BJ (cell line): ENCODE results near the gene BCL6. TPM values are rescaled to one million over a fixed set of nuclear protein-coding genes. Genes with fewer than 3 reads are reported as not detected.

ENCODE experiments used
- CTCF ChIA-PET: fragments of 350-600 bp; formaldehyde crosslinking; extraction: SDS; loops from one replicate; lab custom pipeline; 2021; ENCODE audit warnings: antibody characterized with exemption, inconsistent platforms; lab: Yijun Ruan, JAX
- POLR2A ChIA-PET: fragments of 300-600 bp; sonication (Branson Sonifier 250); formaldehyde crosslinking; extraction: SDS; loops from one replicate; lab custom pipeline; 2021; ENCODE audit warnings: antibody characterized with exemption; lab: Charles Lee
- DNase-seq: peaks from one replicate; pipeline ENCODE4 v3.0.0-alpha.2; 2011; ENCODE audit warnings: low read depth
- H3K27me3 ChIP-seq: 2 replicates; pipeline ENCODE4 v1.6.0; 2011; ENCODE audit warnings: low read length; ENCODE audit not compliant: control insufficient read depth, insufficient read depth
- H3K36me3 ChIP-seq: 2 replicates; pipeline ENCODE4 v1.5.1; 2011; ENCODE audit warnings: low read length; ENCODE audit not compliant: control insufficient read depth, insufficient read depth
- H3K4me3 ChIP-seq: 2 replicates; pipeline ENCODE4 v1.5.1; 2011; ENCODE audit warnings: low read depth, mild to moderate bottlenecking, control low read depth, low read length
- polyA plus RNA-seq: library from polyadenylated mRNA; depleted of rRNA; stranded (reverse); fragments of >200 nt; gene quantifications from 2 replicates; pipeline ENCODE4 v1.2.3, GENCODE V29; 2011
- TF ChIP-seq, protein P1 (sequence below): IDR thresholded peaks from 2 replicates; pipeline ENCODE4 v1.5.1; 2011; ENCODE audit warnings: low read depth, mild to moderate bottlenecking, control low read depth, inconsistent platforms, low read length, moderate library complexity; ENCODE audit not compliant: insufficient read depth

BCL6 gene
- polyA plus RNA-seq, 1 experiment = 14.1 TPM

GRCh38 chr3:187769771-187770170, 24.5 kb upstream of the BCL6 start:
- ChIA-PET POLR2A (no interaction called here), CTCF (interaction anchor here (0.9 kb wide), 1 partner anchor 10 kb away, joined by 3 read pairs; no protein-coding TSS in a partner anchor)
- TF ChIP-seq, protein P1, sequence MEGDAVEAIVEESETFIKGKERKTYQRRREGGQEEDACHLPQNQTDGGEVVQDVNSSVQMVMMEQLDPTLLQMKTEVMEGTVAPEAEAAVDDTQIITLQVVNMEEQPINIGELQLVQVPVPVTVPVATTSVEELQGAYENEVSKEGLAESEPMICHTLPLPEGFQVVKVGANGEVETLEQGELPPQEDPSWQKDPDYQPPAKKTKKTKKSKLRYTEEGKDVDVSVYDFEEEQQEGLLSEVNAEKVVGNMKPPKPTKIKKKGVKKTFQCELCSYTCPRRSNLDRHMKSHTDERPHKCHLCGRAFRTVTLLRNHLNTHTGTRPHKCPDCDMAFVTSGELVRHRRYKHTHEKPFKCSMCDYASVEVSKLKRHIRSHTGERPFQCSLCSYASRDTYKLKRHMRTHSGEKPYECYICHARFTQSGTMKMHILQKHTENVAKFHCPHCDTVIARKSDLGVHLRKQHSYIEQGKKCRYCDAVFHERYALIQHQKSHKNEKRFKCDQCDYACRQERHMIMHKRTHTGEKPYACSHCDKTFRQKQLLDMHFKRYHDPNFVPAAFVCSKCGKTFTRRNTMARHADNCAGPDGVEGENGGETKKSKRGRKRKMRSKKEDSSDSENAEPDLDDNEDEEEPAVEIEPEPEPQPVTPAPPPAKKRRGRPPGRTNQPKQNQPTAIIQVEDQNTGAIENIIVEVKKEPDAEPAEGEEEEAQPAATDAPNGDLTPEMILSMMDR = no peak
- no peaks in the 10 kb centered on the region for H3K36me3 ChIP-seq
- no peaks in the 10 kb centered on the region for H3K27me3 ChIP-seq
- no peak overlapping the region for H3K4me3 ChIP-seq
- no peak for DNase-seq

- peak; percentile 73 for DNase-seq
Measured at GRCh38 chr3:187767266-187768012, 22.2 kb upstream of the BCL6 start.

DNA sequence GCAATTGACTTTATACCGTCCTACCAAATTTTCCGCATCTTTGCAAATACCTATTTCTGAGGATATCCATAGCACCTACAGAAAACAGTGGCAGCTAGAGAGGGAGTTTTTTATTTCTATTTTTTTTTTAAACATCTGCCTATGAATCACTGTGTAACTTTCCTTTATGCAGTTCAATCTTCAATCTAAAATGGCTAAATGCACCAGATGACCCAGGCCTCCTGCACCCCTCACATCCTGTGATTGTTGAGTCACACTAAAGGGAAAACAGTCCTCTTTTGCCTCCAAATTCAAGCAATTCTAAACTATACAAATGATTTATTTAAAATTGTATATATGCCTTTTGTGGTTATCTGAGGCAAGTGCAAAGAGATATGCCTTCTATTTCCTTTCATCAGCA, 20.1 kb upstream of the BCL6 start:
- no peak for DNase-seq
- Histone ChIP-seq H3K4me3 (no peak overlapping the region), H3K27me3 (no peaks in the 10 kb centered on the region), H3K36me3 (no peaks in the 10 kb centered on the region)
- ChIA-PET CTCF (interaction anchor here (1.4 kb wide), 1 partner anchor 25 kb away, joined by 3 read pairs; no protein-coding TSS in a partner anchor), POLR2A (no interaction called here)
- TF ChIP-seq, protein P1 = no peak

More at GRCh38 chr3:187767266-187768012, 22.2 kb upstream of the BCL6 start:
- CTCF ChIA-PET = interaction anchor here (2.4 to 2.5 kb wide), 2 partner anchors 13 to 20 kb away, joined by 6 to 9 read pairs; no protein-coding TSS in a partner anchor
- Histone ChIP-seq H3K4me3 (no peak overlapping the region), H3K36me3 (no peaks in the 10 kb centered on the region), H3K27me3 (no peaks in the 10 kb centered on the region)
- POLR2A ChIA-PET = interaction anchor here (0.6 kb wide), 1 partner anchor 28 kb away, joined by 4 read pairs; no protein-coding TSS in a partner anchor
- TF ChIP-seq, protein P1 = no peak

- DNase-seq = no peak
- TF ChIP-seq, protein P1 = no peak
- Histone ChIP-seq H3K27me3 (no peaks in the 10 kb centered on the region), H3K36me3 (no peaks in the 10 kb centered on the region), H3K4me3 (no peak overlapping the region)
- ChIA-PET POLR2A (no interaction called here), CTCF (interaction anchor here (0.6 to 1.4 kb wide), 3 partner anchors 11 to 498 kb away, joined by 3 read pairs; no protein-coding TSS in a partner anchor)
Measured at GRCh38 chr3:187763850-187764648, 18.8 kb upstream of the BCL6 start.

- TF ChIP-seq, protein P1 = no peak
- CTCF ChIA-PET = interaction anchor here (0.6 kb wide), 1 partner anchor 927 kb away, joined by 3 read pairs; no protein-coding TSS in a partner anchor
- Histone ChIP-seq H3K27me3 (no peaks in the 10 kb centered on the region), H3K36me3 (no peaks in the 10 kb centered on the region), H3K4me3 (no peak overlapping the region)
- DNase-seq = no peak
- POLR2A ChIA-PET = no interaction called here
Measured at GRCh38 chr3:187762792-187763191, 17.5 kb upstream of the BCL6 start.
